Glutamatergic neuron (in vitro differentiated cells): ENCODE results near the gene FBLN1. TPM values are rescaled to one million over a fixed set of nuclear protein-coding genes. Genes with fewer than 3 reads are reported as not detected.

Source experiments
- DNase-seq: peaks from one replicate; pipeline ENCODE4 v3.0.0; 2022
- H3K27ac Mint-ChIP-seq: one replicate; pipeline ENCODE4 v1.8.0; 2020; ENCODE audit warnings: mild to moderate bottlenecking, mixed read lengths, inconsistent platforms; ENCODE audit not compliant: unreplicated experiment
- H3K27me3 Mint-ChIP-seq: one replicate; pipeline ENCODE4 v1.8.0; 2020; ENCODE audit warnings: mild to moderate bottlenecking, moderate library complexity, mixed read lengths, inconsistent platforms; ENCODE audit not compliant: unreplicated experiment
- H3K36me3 Mint-ChIP-seq: one replicate; pipeline ENCODE4 v1.8.0; 2020; ENCODE audit warnings: mild to moderate bottlenecking, mixed read lengths, inconsistent platforms; ENCODE audit not compliant: unreplicated experiment
- H3K4me1 Mint-ChIP-seq: one replicate; pipeline ENCODE4 v1.8.0; 2020; ENCODE audit warnings: mild to moderate bottlenecking, low read depth, mixed read lengths, inconsistent platforms; ENCODE audit not compliant: unreplicated experiment
- H3K4me3 Mint-ChIP-seq: one replicate; pipeline ENCODE4 v1.8.0; 2020; ENCODE audit warnings: mild to moderate bottlenecking, mixed read lengths, inconsistent platforms; ENCODE audit not compliant: unreplicated experiment
- H3K9me3 Mint-ChIP-seq: one replicate; pipeline ENCODE4 v1.8.0; 2020; ENCODE audit warnings: mild to moderate bottlenecking, moderate library complexity, mixed read lengths, inconsistent platforms; ENCODE audit not compliant: unreplicated experiment
- CTCF ChIP-seq: fragments of 200-600 bp; sonication (generic); IDR thresholded peaks from one replicate; pipeline ENCODE4 v1.5.0; 2021; ENCODE audit not compliant: partially characterized antibody, unreplicated experiment
- total RNA-seq: library from RNA; stranded (reverse); fragmentation: NEBNext Ultra II Directional; extraction: Animal tissue kit (Norgen Biotek cat#: 25700); gene quantifications from one replicate; pipeline ENCODE4 v1.2.1, GENCODE V29; 2021; ENCODE audit not compliant: unreplicated experiment

FBLN1 gene
- total RNA-seq, 1 donor from 2014 or later, result 184 TPM

GRCh38 chr22:45526281-45526680 lies 23.6 kb downstream of the FBLN1 start:
- no peak overlapping the region for H3K4me3 Mint-ChIP-seq
- no peak for TF ChIP-seq CTCF
- H3K27ac Mint-ChIP-seq, result no peak overlapping the region
- H3K36me3 Mint-ChIP-seq, result no peaks in the 10 kb centered on the region
- H3K27me3 Mint-ChIP-seq, result peaks cover 7% of the 10 kb centered on the region
- no peaks in the 10 kb centered on the region for H3K4me1 Mint-ChIP-seq
- H3K9me3 Mint-ChIP-seq, result peaks cover 1% of the 10 kb centered on the region
- no peak for DNase-seq

- Mint-ChIP-seq H3K27me3 (peaks cover 7% of the 10 kb centered on the region), H3K9me3 (peaks cover 1% of the 10 kb centered on the region), H3K4me1 (peaks cover under 1% of the 10 kb centered on the region), H3K27ac (no peak overlapping the region), H3K36me3 (no peaks in the 10 kb centered on the region), H3K4me3 (no peak overlapping the region)
- no peak for DNase-seq
- no peak for TF ChIP-seq CTCF
Measured at GRCh38 chr22:45526768-45527360, 24.2 kb downstream of the FBLN1 start.

GRCh38 chr22:45527456-45527855 lies 24.8 kb downstream of the FBLN1 start:
- no peaks in the 10 kb centered on the region for H3K36me3 Mint-ChIP-seq
- no peak for DNase-seq
- no peak for TF ChIP-seq CTCF
- H3K4me3 Mint-ChIP-seq, result no peak overlapping the region
- peaks cover 7% of the 10 kb centered on the region for H3K27me3 Mint-ChIP-seq
- no peak overlapping the region for H3K27ac Mint-ChIP-seq
- peaks cover 3% of the 10 kb centered on the region for H3K9me3 Mint-ChIP-seq
- H3K4me1 Mint-ChIP-seq, result peaks cover 3% of the 10 kb centered on the region

GRCh38 chr22:45528046-45528445 lies 25.4 kb downstream of the FBLN1 start:
- DNase-seq, result no peak
- Mint-ChIP-seq H3K9me3 (peaks cover 2% of the 10 kb centered on the region), H3K4me3 (no peak overlapping the region), H3K4me1 (peaks cover 3% of the 10 kb centered on the region), H3K27me3 (peaks cover 7% of the 10 kb centered on the region), H3K36me3 (no peaks in the 10 kb centered on the region), H3K27ac (no peak overlapping the region)
- TF ChIP-seq CTCF, result no peak

- peaks cover 2% of the 10 kb centered on the region for H3K9me3 Mint-ChIP-seq
- DNase-seq, result no peak
- H3K27me3 Mint-ChIP-seq, result peaks cover 7% of the 10 kb centered on the region
- no peak overlapping the region for H3K4me3 Mint-ChIP-seq
- H3K36me3 Mint-ChIP-seq, result no peaks in the 10 kb centered on the region
- no peak overlapping the region for H3K27ac Mint-ChIP-seq
- no peak for TF ChIP-seq CTCF
- H3K4me1 Mint-ChIP-seq, result peaks cover 3% of the 10 kb centered on the region
Measured at GRCh38 chr22:45529105-45529504, 26.4 kb downstream of the FBLN1 start.
